ENCODE measurements around the gene LRCH4.
"Not testable (repeated sequence)": the region's sequence is repeated elsewhere in the genome, so short reads cannot be mapped to it uniquely, and the experiment has no call there.

The LRCH4 gene

DNA sequence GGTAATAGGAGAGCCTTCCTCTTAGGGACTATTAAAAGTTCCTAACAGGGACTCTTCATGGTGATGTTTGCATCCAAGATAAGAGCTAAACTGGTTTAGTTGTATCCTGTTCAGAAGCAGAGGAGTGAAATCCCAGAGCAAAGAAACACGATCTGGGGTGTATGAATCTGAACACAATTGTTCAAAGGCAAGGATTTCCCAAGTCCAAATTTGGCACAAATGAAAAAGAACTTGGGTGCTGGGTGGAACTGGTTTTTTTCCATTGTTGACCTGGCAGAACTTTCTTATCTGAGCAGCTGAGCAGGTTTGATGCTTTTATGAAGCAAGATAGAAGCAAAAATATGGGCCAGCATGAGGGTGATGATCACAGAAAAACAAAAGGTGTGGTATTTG is 41.0 kb downstream of the LRCH4 start:
- DNase-seq (ENCODE audit: low read depth): no peak

GRCh38 chr7:100544386-100544785 is 41.5 kb downstream of the LRCH4 start:
- no peak for DNase-seq (ENCODE audit: low read depth)

- no peak for DNase-seq (ENCODE audit: low read depth)
Measured at GRCh38 chr7:100543586-100543985, 42.3 kb downstream of the LRCH4 start.

GRCh38 chr7:100541309-100541708 is 44.6 kb downstream of the LRCH4 start:
- not testable (repeated sequence) for DNase-seq (ENCODE audit: low read depth)

DNA sequence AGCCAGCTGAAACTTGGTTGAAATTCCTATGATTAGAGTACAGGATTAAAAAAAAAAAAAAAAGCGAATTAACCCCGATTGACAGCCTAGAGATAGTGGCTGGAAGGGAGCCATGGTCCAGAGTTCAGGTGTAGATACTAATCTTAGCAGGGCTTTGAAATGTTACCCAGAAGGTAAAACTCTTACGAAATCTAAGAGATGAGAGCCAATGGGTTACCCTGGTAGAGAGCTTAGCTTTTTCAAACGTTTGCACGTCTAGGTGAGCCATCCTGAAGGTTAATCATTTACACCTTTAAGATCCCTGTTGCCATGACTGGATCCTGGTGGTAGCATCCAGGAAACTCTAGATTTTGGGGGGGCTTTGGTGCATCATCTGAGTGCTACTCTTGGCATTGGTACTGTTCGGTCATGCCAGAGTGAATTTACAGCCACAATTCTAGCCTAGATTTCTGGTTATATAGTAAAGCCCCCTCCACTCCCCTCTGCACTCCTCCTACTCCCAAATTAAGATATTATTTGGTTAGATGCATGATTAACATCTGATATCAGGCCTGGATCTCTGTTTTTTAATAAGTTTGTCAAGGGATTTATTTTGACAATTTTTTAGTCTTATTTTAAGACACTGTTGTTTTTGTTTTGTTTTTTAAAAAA is 45.7 kb downstream of the LRCH4 start:
- no peak for DNase-seq (ENCODE audit: low read depth)

- DNase-seq (ENCODE audit: low read depth): no peak
Measured at GRCh38 chr7:100539436-100540006, 46.4 kb downstream of the LRCH4 start.

DNA sequence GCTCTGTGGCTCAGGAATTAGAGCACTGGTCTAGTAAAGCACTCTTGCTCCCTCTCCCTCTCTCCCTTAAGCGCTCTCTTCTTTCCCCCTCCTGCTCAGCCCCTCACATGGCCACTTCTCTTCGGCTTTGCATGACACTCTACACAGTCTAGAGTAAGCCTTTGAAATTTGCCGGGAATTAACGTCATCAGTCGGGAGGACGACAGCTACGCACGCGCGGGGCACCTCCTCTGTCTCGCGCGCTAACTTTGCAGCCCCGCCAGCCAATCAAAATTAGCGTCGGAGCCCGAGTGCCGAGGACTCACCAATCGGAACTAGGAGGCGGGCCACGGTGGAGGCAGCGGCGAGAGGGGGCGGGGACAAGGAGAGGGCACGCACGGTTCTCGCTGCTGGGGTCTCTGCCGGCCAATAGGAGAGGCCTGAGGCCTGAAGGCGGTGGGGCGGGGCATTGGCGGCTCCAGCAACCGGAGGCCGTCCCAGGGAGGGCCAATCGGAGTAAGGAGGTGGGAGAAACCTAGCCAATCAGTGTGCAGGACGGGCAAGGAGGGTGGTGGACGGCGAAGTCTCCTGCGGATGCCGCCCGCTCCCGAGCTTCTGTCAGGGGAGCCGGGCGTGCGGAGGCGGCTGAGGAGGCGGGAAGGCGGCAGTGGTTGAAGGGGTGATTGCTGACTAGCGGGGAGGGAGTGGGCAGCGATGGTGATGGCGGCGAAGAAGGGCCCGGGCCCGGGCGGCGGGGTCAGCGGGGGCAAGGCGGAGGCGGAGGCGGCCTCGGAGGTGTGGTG is 47.1 kb downstream of the LRCH4 start, which contains the start of gene AGFG2:
AGFG2 (plus strand) TSS at position 550 of the 782 bp plus-strand sequence; CDS start at position 694, 144 bp downstream.
- peak; percentile 100 for DNase-seq (ENCODE audit: low read depth)

- DNase-seq (ENCODE audit: low read depth): no peak
Measured at GRCh38 chr7:100538348-100538653, 47.6 kb downstream of the LRCH4 start.

DNA sequence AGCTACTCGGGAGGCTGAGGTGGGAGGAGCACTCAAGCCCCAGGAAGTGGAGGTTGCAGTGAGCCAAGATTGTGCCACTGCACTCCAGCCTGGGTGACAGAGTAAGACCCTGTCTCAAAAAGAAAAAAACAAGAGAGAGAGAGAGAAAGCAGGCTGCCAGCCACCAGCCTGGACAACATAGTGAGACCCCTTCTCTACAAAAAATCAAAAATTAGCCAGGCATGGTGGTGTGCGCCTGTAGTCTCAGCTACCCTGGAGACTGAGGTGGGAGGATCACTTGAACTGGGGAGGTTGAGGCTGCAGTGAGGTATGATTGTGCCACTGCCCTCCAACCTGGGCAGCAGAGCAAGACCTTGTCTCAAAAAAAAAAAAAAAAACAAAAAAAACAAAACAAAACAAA is 49.2 kb downstream of the LRCH4 start:
- DNase-seq (ENCODE audit: low read depth): not testable (repeated sequence)

DNA sequence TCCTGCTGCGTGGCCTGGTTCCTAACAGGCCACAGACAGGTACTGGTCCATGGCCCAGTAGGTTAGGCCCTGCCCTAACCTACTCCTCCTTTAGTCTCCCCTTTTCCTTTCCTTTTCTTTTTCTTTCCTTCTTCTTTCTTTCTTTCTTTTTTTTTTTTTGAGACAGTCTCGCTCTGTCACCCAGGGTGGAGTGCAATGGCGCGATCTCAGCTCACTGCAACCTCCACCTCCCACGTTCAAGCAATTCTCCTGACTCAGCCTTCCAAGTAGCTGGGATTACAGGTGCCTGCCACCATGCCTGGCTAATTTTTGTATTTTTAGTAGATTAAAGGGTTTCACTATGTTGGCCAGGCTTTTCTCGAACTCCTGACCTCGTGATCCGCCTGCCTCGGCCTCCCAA is 49.9 kb downstream of the LRCH4 start:
- not testable (repeated sequence) for DNase-seq (ENCODE audit: low read depth)

DNA sequence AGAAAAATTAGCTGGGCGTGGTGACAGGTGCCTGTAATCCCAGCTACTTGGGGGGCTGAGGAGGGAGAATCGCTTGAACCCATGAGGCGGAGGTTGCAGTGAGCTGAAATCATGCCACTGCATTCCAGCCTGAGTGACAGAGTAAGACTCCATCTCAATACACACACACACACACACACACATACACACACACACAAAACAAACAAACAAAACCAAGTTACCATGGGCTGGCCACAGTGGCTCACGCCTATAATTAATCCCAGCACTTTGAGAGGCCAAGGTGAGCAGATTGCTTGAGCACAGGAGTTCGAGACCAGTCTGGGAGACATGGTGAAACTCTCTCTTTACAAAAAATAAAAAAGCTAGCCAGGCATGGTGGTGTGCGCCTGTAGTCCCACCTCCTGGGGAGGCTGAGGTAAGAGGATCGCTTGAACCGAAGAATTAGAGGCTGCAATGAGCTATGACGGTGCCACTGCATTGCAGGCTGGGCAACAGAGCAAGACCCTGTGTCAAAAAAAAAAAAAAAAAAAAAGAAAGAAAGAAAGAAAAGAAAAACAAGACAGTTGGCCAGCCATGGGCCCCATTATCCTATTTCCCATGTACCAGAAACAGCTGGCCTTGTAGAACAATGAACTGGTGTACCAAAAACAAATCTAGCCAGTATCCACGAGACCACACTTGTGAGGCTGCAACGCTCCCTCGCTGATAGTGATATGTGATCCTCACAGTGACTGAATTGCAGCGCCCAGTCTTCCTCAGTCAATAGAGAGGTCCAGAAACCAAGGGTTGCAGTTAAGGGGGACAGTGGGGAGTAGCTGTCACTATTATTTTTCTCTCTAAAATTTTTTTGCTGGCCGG is 53.5 kb downstream of the LRCH4 start:
- DNase-seq (ENCODE audit: low read depth): no peak

DNA sequence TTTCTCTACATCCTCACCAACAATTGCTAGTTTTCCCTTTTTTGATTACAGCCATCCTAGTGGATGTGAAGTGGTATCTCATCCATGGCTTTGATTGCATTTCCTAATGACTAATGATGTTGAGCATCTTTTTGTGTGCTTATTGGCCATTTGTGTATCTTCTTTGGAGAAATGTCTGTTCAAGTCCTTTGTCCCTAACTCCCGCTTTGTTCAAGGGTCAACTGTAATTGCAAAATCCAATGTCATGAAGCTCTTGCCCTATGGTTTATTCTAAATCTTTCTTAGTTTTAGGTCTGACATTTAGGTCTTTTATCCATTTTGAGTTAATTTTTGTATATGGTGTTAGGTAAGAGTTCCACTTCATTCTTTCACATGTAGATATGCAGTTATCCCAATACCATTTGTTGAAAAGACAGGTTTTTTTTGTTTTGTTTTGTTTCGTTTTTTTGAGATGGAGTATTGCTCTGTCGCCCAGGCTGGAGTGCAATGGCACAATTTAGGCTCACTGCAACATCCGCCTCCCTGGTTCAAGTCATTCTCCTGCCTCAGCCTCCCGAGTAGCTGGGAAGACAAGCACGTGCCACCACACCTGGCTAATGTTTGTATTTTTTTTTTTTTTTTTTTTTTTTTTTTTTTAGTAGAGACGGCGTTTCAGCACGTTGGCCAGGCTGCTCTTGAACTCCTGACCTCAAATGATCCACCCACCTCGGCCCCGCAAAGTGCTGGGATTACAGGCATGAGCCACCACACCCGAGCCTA is 57.6 kb downstream of the LRCH4 start:
- not testable (repeated sequence) for DNase-seq (ENCODE audit: low read depth)

Measured in T follicular helper cell (primary cell).